Spleen (tissue), 7 donors: ENCODE measurements around the gene NRXN3.

ENCODE experiments used
- CTCF ChIP-seq, 11 experiments: fragments of 200-600 bp in 7 of 11; fragments of 450-650 bp in 4 of 11; sonication (generic) in 4 of 11; IDR thresholded peaks in 8 of 11; conservative IDR thresholded peaks in 3 of 11; 1 replicate in 7 of 11; 2 replicates in 4 of 11; pipeline versions ENCODE4 v1.4.0 to v1.8.0; 2016 to 2021; ENCODE audit warnings: antibody characterized with exemption in 11 of 11, inconsistent platforms in 4 of 11, mild to moderate bottlenecking in 1 of 11
- POLR2A ChIP-seq, 3 donors: fragments of 450-650 bp; IDR thresholded peaks; one replicate each; pipeline ENCODE4 v1.5.1; 2017; ENCODE audit warnings: antibody characterized with exemption in 3 of 3, mild to moderate bottlenecking in 1 of 3
- donor health status: DM: no; HTN: no; CAD: no; lungs with moderate emphysema.
- donor health status: DM: no; HTN: no; CAD: no.
- donor health status: DM: no; HTN: no; CAD: no.

- TF ChIP-seq CTCF (IDR thresholded peaks at IDR 0.05 in 8 of 11, conservative IDR thresholded peaks at IDR 0.05 in 3 of 11) (no peak), POLR2A (IDR thresholded peaks at IDR 0.05) (no peak)
These were observed 1345.8 kb downstream of the NRXN3 start for GRCh38 chr14:79516009-79516408.
